Measurements from ENCODE around the gene ZNF140. TPM values are rescaled to one million over a fixed set of nuclear protein-coding genes. Genes with fewer than 3 reads are reported as not detected.

ZNF140 gene
- polyA plus RNA-seq, 4 donors: 12.3 to 29.4 (median 18.3) TPM

GRCh38 chr12:133156125-133156690 lies 75.5 kb downstream of the ZNF140 start:
- FAIRE-seq (no peak), DNase-seq (no peak)
- 95 to 100% (median 99%) methylated on average over 2 of the region's 2 CpGs for WGBS, 3 donors
- Histone ChIP-seq H3K9me3 (ENCODE audit: control insufficient read depth in 2 of 2, insufficient read depth in 1 of 2, low read depth in 1 of 2, low read length in 1 of 2) (peaks cover 6 to 50% of the 10 kb centered on the region in 2 donors), H3K27ac (ENCODE audit: low read depth in 1 of 3, low read length in 2 of 3) (no peak overlapping the region), H3K4me1 (ENCODE audit: control insufficient read depth in 3 of 3, insufficient read depth in 2 of 3, low read depth in 1 of 3, low read length in 2 of 3) (no peaks in the 10 kb centered on the region), H3K4me3 (ENCODE audit: low read depth in 1 of 3, low read length in 3 of 3) (no peak overlapping the region), H3K36me3 (ENCODE audit: control insufficient read depth in 3 of 3, insufficient read depth in 2 of 3, low read depth in 1 of 3, low read length in 3 of 3) (peaks cover 16 to 26% (median 25%) of the 10 kb centered on the region in 3 donors), H3K27me3 (ENCODE audit: control insufficient read depth in 3 of 3, insufficient read depth in 3 of 3, low read length in 3 of 3) (no peaks in the 10 kb centered on the region)

Other genes with a start within 250 kb of the ZNF140 start
- gene CHFR, start 193.3 kb upstream of the ZNF140 start, polyA plus RNA-seq: 10 to 100 TPM; 23.9 to 43.4 (median 31.8) TPM
- 10 to 100 TPM in 1 of 4 donors, 1 to 10 TPM in 2, under 1 TPM in 1; 0.81 to 19.6 (median 2.8) TPM for gene ZNF605, start 124.6 kb upstream of the ZNF140 start, polyA plus RNA-seq
- 10 to 100 TPM in 1 of 4 donors, 1 to 10 TPM in 3; 1.1 to 13.6 (median 2.9) TPM for gene ZNF26, start 94.6 kb upstream of the ZNF140 start, polyA plus RNA-seq
- gene ZNF84, start 43.4 kb upstream of the ZNF140 start, polyA plus RNA-seq: 10 to 100 TPM in 1 of 4 donors, 1 to 10 TPM in 3; 3.0 to 36.1 (median 5.4) TPM
- 1 to 10 TPM in 1 of 4 donors, under 1 TPM in 3; under 0.01 to 2.9 (median 0.39) TPM for gene ZNF891, start 49.4 kb downstream of the ZNF140 start, polyA plus RNA-seq
- 10 to 100 TPM in 1 of 4 donors, 1 to 10 TPM in 2, under 1 TPM in 1; 0.81 to 11.6 (median 2.3) TPM for gene ZNF10, start 49.7 kb downstream of the ZNF140 start, polyA plus RNA-seq
- gene ZNF268, start 100.6 kb downstream of the ZNF140 start, polyA plus RNA-seq: 10 to 100 TPM in 1 of 4 donors, 1 to 10 TPM in 3; 1.6 to 26.2 (median 4.9) TPM
- not detected for gene ANHX, start 155.0 kb downstream of the ZNF140 start, polyA plus RNA-seq

Data from small intestine (tissue), 7 donors.